CD14-positive monocyte (primary cell): ENCODE data around the gene RER1. TPM values are rescaled to one million over a fixed set of nuclear protein-coding genes. Genes with fewer than 3 reads are reported as not detected.

Experiments
- DNase-seq, 3 donors: peaks; one replicate each; pipeline ENCODE4 v3.0.0-alpha.2; 2011 to 2022
- H2AFZ ChIP-seq: 2 replicates; pipeline ENCODE4 v1.6.0; 2012; ENCODE audit warnings: mild to moderate bottlenecking, low read depth, low read length, inconsistent platforms; ENCODE audit not compliant: insufficient read depth, poor library complexity, severe bottlenecking
- H3K27ac ChIP-seq, 2 donors: 1 replicate in 1 of 2; 2 replicates in 1 of 2; pipeline ENCODE4 v1.5.1; 2012 to 2013; ENCODE audit warnings: low read length in 2 of 2, control low read depth in 1 of 2, inconsistent platforms in 1 of 2, low read depth in 1 of 2, mild to moderate bottlenecking in 1 of 2
- H3K27me3 ChIP-seq, 2 donors: one replicate each; pipeline versions ENCODE4 v1.6.0 to v1.6.1; 2011 to 2013; ENCODE audit warnings: low read length in 2 of 2; ENCODE audit not compliant: control insufficient read depth in 2 of 2, insufficient read depth in 2 of 2
- H3K36me3 ChIP-seq, 2 donors: replicated peaks in 1 of 2; 1 replicate in 1 of 2; 2 replicates in 1 of 2; pipeline versions ENCODE4 v1.5.1 to v1.6.1; 2012 to 2013; ENCODE audit warnings: low read length in 2 of 2, control low read depth in 1 of 2, inconsistent platforms in 1 of 2, mild to moderate bottlenecking in 1 of 2; ENCODE audit not compliant: insufficient read depth in 2 of 2, control insufficient read depth in 1 of 2
- H3K4me1 ChIP-seq, 2 donors: 1 replicate in 1 of 2; 2 replicates in 1 of 2; pipeline versions ENCODE4 v1.5.1 to v1.6.1; 2012 to 2013; ENCODE audit warnings: low read length in 2 of 2, control low read depth in 1 of 2, inconsistent platforms in 1 of 2, mild to moderate bottlenecking in 1 of 2, moderate library complexity in 1 of 2; ENCODE audit not compliant: insufficient read depth in 2 of 2, control insufficient read depth in 1 of 2
- H3K4me2 ChIP-seq: replicated peaks from 2 replicates; pipeline ENCODE3; 2012; ENCODE audit warnings: low read length, moderate library complexity, mild to moderate bottlenecking; ENCODE audit not compliant: poor library complexity, severe bottlenecking; ENCODE audit errors: extremely low read depth
- H3K4me3 ChIP-seq, 3 experiments: fragments of 200-600 bp in 1 of 3; sonication (generic) in 1 of 3; replicated peaks in 1 of 3; 1 replicate in 2 of 3; 2 replicates in 1 of 3; pipeline ENCODE4 v1.5.1; 2011 to 2013; ENCODE audit warnings: low read length in 3 of 3, mild to moderate bottlenecking in 3 of 3, control low read depth in 2 of 3, low read depth in 2 of 3, inconsistent platforms in 1 of 3, moderate library complexity in 1 of 3
- H3K79me2 ChIP-seq: 2 replicates; pipeline ENCODE4 v1.6.0; 2012; ENCODE audit warnings: mild to moderate bottlenecking, control low read depth, inconsistent platforms, low read length, moderate library complexity; ENCODE audit not compliant: insufficient read depth
- H3K9ac ChIP-seq: 2 replicates; pipeline ENCODE4 v1.6.0; 2017; ENCODE audit warnings: low read length, mild to moderate bottlenecking; ENCODE audit not compliant: insufficient read depth, poor library complexity, severe bottlenecking
- H3K9me3 ChIP-seq, 2 donors: replicated peaks in 1 of 2; 1 replicate in 1 of 2; 2 replicates in 1 of 2; pipeline versions ENCODE4 v1.5.1 to v1.6.1; 2012 to 2013; ENCODE audit warnings: low read length in 2 of 2, control low read depth in 1 of 2; ENCODE audit not compliant: control insufficient read depth in 1 of 2, insufficient read depth in 1 of 2
- H4K20me1 ChIP-seq: 2 replicates; pipeline ENCODE4 v1.6.0; 2012; ENCODE audit warnings: mild to moderate bottlenecking, low read length, control low read depth, moderate library complexity; ENCODE audit not compliant: insufficient read depth
- H3K27ac Mint-ChIP-seq, 7 donors: one replicate each; pipeline ENCODE4 v1.8.0; 2020; ENCODE audit warnings: mild to moderate bottlenecking in 7 of 7, mixed read lengths in 7 of 7, moderate library complexity in 6 of 7, inconsistent platforms in 2 of 7
- H3K27me3 Mint-ChIP-seq, 3 donors: one replicate each; pipeline ENCODE4 v1.8.0; 2021 to 2022; ENCODE audit warnings: low read depth in 3 of 3, mild to moderate bottlenecking in 3 of 3, mixed read lengths in 3 of 3, moderate library complexity in 3 of 3, inconsistent platforms in 1 of 3
- H3K36me3 Mint-ChIP-seq, 2 donors: one replicate each; pipeline ENCODE4 v1.8.0; 2020; ENCODE audit warnings: mixed read lengths in 2 of 2, inconsistent platforms in 1 of 2, mild to moderate bottlenecking in 1 of 2
- H3K4me1 Mint-ChIP-seq: one replicate; pipeline ENCODE4 v1.8.0; 2020; ENCODE audit warnings: mild to moderate bottlenecking, mixed read lengths
- H3K4me3 Mint-ChIP-seq, 2 donors: one replicate each; pipeline ENCODE4 v1.8.0; 2020; ENCODE audit warnings: mild to moderate bottlenecking in 2 of 2, mixed read lengths in 2 of 2, moderate library complexity in 1 of 2
- H3K9me3 Mint-ChIP-seq, 7 donors: one replicate each; pipeline ENCODE4 v1.8.0; 2020 to 2022; ENCODE audit warnings: mixed read lengths in 7 of 7, mild to moderate bottlenecking in 6 of 7, moderate library complexity in 6 of 7, inconsistent platforms in 2 of 7
- WGBS: methylation state at CpG from one replicate; pipeline ENCODE4 v1.1.5; 2013; ENCODE audit warnings: missing lambda C conversion rate; ENCODE audit not compliant: insufficient coverage; 5-methylcytosine and 5-hydroxymethylcytosine counted together
- intact Hi-C, 2 donors: fragments of 100-400 bp; cut with micrococcal nuclease; formaldehyde crosslinking; loops; one replicate each; pipeline versions ENCODE4 v1.15.0 to v1.15.1; 2023
- polyA minus RNA-seq: library from RNA; depleted of rRNA, polyadenylated mRNA; stranded (reverse); fragments of >200 nt; gene quantifications from 2 replicates; pipeline ENCODE4 v1.2.3, GENCODE V29; 2012
- polyA plus RNA-seq, 3 donors: library from polyadenylated mRNA; depleted of rRNA in 1 of 3; unstranded in 2 of 3; stranded (reverse) in 1 of 3; fragments of 300-500 nt in 2 of 3; fragments of >200 nt in 1 of 3; fragmentation: Illumina TruSeq in 2 of 3; gene quantifications; 1 replicate in 2 of 3; 2 replicates in 1 of 3; pipeline ENCODE4 v1.2.3, GENCODE V29; 2012 to 2021
- total RNA-seq, 12 experiments: library from RNA in 1 of 12; stranded (reverse) in 1 of 12; fragments of 120-200 nt in 1 of 12; gene quantifications; one replicate each; pipeline ENCODE4 v1.2.4 and lab custom pipeline; 2013 to 2026; ENCODE audit warnings: mixed read lengths in 6 of 12, inconsistent platforms in 1 of 12
- TF ChIP-seq, protein P1 (sequence below): fragments of 200-600 bp; IDR thresholded peaks from one replicate; pipeline ENCODE4 v1.8.0; 2022; ENCODE audit warnings: antibody characterized with exemption, mild to moderate bottlenecking

Gene RER1, protein sequence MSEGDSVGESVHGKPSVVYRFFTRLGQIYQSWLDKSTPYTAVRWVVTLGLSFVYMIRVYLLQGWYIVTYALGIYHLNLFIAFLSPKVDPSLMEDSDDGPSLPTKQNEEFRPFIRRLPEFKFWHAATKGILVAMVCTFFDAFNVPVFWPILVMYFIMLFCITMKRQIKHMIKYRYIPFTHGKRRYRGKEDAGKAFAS
- total RNA-seq (2013), result 91.4 TPM
- polyA plus RNA-seq, result 100 to 1,000 TPM in 2 of 3 donors, 10 to 100 TPM in 1; 98.3 to 235 (median 193) TPM
- 18.8 and 29.9 TPM in 2 replicates for polyA minus RNA-seq
- 32.7 to 56.7 (median 47.6) reads per million in 11 experiments for total RNA-seq (lab: John Stamatoyannopoulos, UW)

DNA sequence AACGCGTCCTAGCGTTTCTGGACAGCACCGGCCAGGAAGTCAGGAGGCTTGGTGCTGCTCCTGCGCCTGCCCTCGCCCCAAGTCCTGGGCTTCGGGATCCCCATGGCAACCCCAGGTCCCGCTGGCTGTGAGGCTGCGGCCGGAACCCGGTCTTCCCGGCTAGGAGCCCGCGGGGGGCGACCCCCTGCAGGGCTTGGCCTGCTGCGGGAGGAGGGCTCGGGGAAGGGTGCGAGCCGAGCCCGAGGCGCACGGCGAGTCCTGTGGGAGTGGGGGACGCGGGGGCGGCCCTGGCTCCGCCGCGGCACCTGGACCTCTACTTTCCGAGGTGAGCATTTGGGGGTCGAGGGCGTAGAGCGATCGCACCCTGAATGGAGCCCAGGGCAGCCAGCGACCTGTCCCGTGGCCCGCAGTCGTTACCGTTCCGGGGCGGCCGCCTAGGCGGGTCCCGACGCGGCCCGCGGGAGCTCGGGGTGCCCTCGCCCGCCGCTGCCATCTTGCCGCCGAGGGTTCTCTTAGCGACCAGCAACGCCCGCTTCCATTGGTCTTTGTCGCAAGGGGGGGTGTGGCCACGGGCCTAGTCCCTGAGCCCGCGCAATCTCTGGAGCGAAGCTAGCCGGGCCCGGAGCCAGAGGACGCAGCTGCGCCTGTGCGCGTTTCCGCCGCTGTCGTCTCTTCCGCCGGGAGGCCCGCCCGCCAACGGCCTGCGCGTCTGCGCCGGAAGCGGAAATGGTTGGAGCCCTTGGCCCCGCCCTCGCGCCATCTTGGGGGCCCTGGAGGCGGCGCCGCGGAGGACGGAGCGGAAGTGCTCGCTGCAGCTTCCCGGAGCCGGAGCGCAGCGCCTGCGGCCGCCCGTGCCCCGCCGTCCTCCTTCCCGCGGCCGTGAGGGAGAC, at the start of gene RER1, which contains the start of gene MORN1:
Gene RER1, plus strand, starts transcription at position 801 of the 890 bp plus-strand sequence. CDS start 3,950 bp downstream, outside the sequence.
Gene MORN1, minus strand, starts transcription at position 514 of the 890 bp plus-strand sequence. Its CDS starts 21 bp downstream, at position 493.
- peaks cover 21 to 35% of the 10 kb centered on the region in 2 donors for H3K36me3 ChIP-seq
- H3K9me3 ChIP-seq, result no peaks in the 10 kb centered on the region
- H3K9ac ChIP-seq, result peak within 1 kb of the TSS; percentile 87
- TF ChIP-seq, protein P1, sequence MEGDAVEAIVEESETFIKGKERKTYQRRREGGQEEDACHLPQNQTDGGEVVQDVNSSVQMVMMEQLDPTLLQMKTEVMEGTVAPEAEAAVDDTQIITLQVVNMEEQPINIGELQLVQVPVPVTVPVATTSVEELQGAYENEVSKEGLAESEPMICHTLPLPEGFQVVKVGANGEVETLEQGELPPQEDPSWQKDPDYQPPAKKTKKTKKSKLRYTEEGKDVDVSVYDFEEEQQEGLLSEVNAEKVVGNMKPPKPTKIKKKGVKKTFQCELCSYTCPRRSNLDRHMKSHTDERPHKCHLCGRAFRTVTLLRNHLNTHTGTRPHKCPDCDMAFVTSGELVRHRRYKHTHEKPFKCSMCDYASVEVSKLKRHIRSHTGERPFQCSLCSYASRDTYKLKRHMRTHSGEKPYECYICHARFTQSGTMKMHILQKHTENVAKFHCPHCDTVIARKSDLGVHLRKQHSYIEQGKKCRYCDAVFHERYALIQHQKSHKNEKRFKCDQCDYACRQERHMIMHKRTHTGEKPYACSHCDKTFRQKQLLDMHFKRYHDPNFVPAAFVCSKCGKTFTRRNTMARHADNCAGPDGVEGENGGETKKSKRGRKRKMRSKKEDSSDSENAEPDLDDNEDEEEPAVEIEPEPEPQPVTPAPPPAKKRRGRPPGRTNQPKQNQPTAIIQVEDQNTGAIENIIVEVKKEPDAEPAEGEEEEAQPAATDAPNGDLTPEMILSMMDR, result no peak
- peak within 1 kb of the TSS; percentile 50 to 94 (median 78) for H3K4me3 ChIP-seq
- intact Hi-C loops, result loop anchor here (1.0 to 5.0 kb wide), 5 partner anchors 21 to 196 kb away; partner anchors contain the start of genes PANK4 (in 1 of the 2), PEX10 (in 1 of the 2) and PRXL2B (in 1 of the 2)
- H4K20me1 ChIP-seq, result peaks cover 38% of the 10 kb centered on the region
- peak within 1 kb of the TSS; percentile 81 to 90 for H3K4me3 Mint-ChIP-seq
- no peaks in the 10 kb centered on the region for H3K27me3 ChIP-seq
- no peaks in the 10 kb centered on the region for H3K27me3 Mint-ChIP-seq
- H3K4me2 ChIP-seq, result peak within 1 kb of the TSS; percentile 99
- peak within 1 kb of the TSS; percentile 57 to 89 (median 85) for H3K27ac Mint-ChIP-seq
- peaks cover 30% of the 10 kb centered on the region for H3K4me1 Mint-ChIP-seq
- peaks cover 31 to 37% of the 10 kb centered on the region in 2 donors for H3K36me3 Mint-ChIP-seq
- H2AFZ ChIP-seq, result peak within 1 kb of the TSS; percentile 96
- peak within 1 kb of the TSS in 1 of 2 donors; percentile 79 for H3K27ac ChIP-seq
- no peaks in the 10 kb centered on the region for H3K9me3 Mint-ChIP-seq
- peaks cover 43% of the 10 kb centered on the region for H3K79me2 ChIP-seq
- WGBS, result under 1% methylated on average over 103 of the region's 103 CpGs
- DNase-seq, result peak; percentile 99 to 100 (median 99)
- peaks cover 14 to 26% of the 10 kb centered on the region in 2 donors for H3K4me1 ChIP-seq
